NCI-H2227 (cell line): Measurements from ENCODE around the gene DNALI1.

Source experiments
- DNase-seq: peaks from one replicate; lab custom pipeline; 2025; ENCODE audit not compliant: unreplicated experiment; lab: John Stamatoyannopoulos, UW

The DNALI1 gene

GRCh38 chr1:37601441-37601840 lies 44.7 kb downstream of the DNALI1 start:
- DNase-seq: no peak

- peak; percentile 72 for DNase-seq
These were observed 46.3 kb downstream of the DNALI1 start for GRCh38 chr1:37602750-37603694.

- no peak for DNase-seq
These were observed 48.4 kb downstream of the DNALI1 start for GRCh38 chr1:37605061-37605650.

GRCh38 chr1:37605806-37606474 lies 49.2 kb downstream of the DNALI1 start:
- no peak for DNase-seq

GRCh38 chr1:37606481-37607263 lies 49.9 kb downstream of the DNALI1 start:
- DNase-seq: no peak

- no peak for DNase-seq
These were observed 52.3 kb downstream of the DNALI1 start for GRCh38 chr1:37609002-37609401.

GRCh38 chr1:37609994-37610393 lies 53.3 kb downstream of the DNALI1 start:
- no peak for DNase-seq

- DNase-seq: no peak
These were observed 55.4 kb downstream of the DNALI1 start for GRCh38 chr1:37612186-37612585.

GRCh38 chr1:37614105-37614504 lies 57.4 kb downstream of the DNALI1 start:
- no peak for DNase-seq

GRCh38 chr1:37616330-37616729 lies 59.6 kb downstream of the DNALI1 start:
- no peak for DNase-seq
